Measurements from ENCODE around the gene CAMK2N1.

The CAMK2N1 gene

GRCh38 chr1:20439282-20439681 lies 46.7 kb downstream of the CAMK2N1 start:
- POLR2A ChIA-PET: interaction anchor here (0.8 kb wide), 1 partner anchor 47 kb away, joined by 3 read pairs; the partner anchor contains the start of gene CAMK2N1
- CTCF ChIA-PET: interaction anchor here (1.5 kb wide), 1 partner anchor 8 kb away, joined by 7 read pairs; no protein-coding TSS in a partner anchor
- TF ChIP-seq SP1 (IDR thresholded peaks at IDR 0.05) (no peak), NFRKB (IDR thresholded peaks at IDR 0.05) (no peak), SUZ12 (IDR thresholded peaks at IDR 0.05) (no peak), CTBP1 (IDR thresholded peaks at IDR 0.05; ENCODE audit: borderline replicate concordance) (no peak), BHLHE40 (IDR thresholded peaks at IDR 0.05; ENCODE audit: borderline replicate concordance) (no peak), L3MBTL2 (conservative IDR thresholded peaks at IDR 0.05) (no peak), LEF1 (IDR thresholded peaks at IDR 0.05; ENCODE audit: borderline replicate concordance) (no peak), ZNF384 (IDR thresholded peaks at IDR 0.05) (no peak)
- DNase-seq (ENCODE audit: extremely low spot score): no peak

- CTCF ChIA-PET: interaction anchor here (0.7 kb wide), 1 partner anchor 224 kb away, joined by 3 read pairs; no protein-coding TSS in a partner anchor
- TF ChIP-seq PKNOX1 (IDR thresholded peaks at IDR 0.05) (no peak), BHLHE40 (IDR thresholded peaks at IDR 0.05; ENCODE audit: borderline replicate concordance) (no peak), FOXK2 (IDR thresholded peaks at IDR 0.05) (no peak)
- DNase-seq (ENCODE audit: extremely low spot score): no peak
- POLR2A ChIA-PET: no interaction called here
Observed at GRCh38 chr1:20437640-20438039, 48.4 kb downstream of the CAMK2N1 start.

GRCh38 chr1:20432891-20433290 lies 53.1 kb downstream of the CAMK2N1 start:
- ChIA-PET CTCF (no interaction called here), POLR2A (no interaction called here)
- no peak for DNase-seq (ENCODE audit: extremely low spot score)
- no peak for TF ChIP-seq FOXK2 (IDR thresholded peaks at IDR 0.05)
- TF ChIP-seq HDGF (IDR thresholded peaks at IDR 0.05; ENCODE audit: borderline replicate concordance): no peak
- no peak for TF ChIP-seq LEF1 (IDR thresholded peaks at IDR 0.05; ENCODE audit: borderline replicate concordance)
- no peak for TF ChIP-seq L3MBTL2 (conservative IDR thresholded peaks at IDR 0.05)
- no peak for TF ChIP-seq FOXA1 (IDR thresholded peaks at IDR 0.05)
- TF ChIP-seq ARNT (IDR thresholded peaks at IDR 0.05): no peak
